OCI-LY1 (cell line): ENCODE data around the gene ARHGAP8.

Source experiments
- H2AFZ ChIP-seq: fragments of 200-600 bp; sonication (generic), shearing (Covaris generic); 2 replicates; pipeline ENCODE4 v1.6.0; 2014; ENCODE audit warnings: antibody characterized with exemption, mild to moderate bottlenecking, low read length
- H3F3A ChIP-seq: fragments of 200-600 bp; sonication (generic), shearing (Covaris generic); 2 replicates; pipeline ENCODE4 v1.6.0; 2014; ENCODE audit warnings: mild to moderate bottlenecking, antibody characterized with exemption, low read length, moderate library complexity; ENCODE audit not compliant: insufficient read depth
- H3K27ac ChIP-seq: fragments of 200-600 bp; sonication (generic); 2 replicates; pipeline ENCODE4 v1.5.1; 2014; ENCODE audit warnings: low read length, mixed run types, mild to moderate bottlenecking, low read depth; ENCODE audit not compliant: poor library complexity, severe bottlenecking
- H3K27me3 ChIP-seq: fragments of 200-600 bp; sonication (generic); 2 replicates; pipeline ENCODE4 v1.6.0; 2014; ENCODE audit warnings: antibody characterized with exemption, mild to moderate bottlenecking, low read length, moderate library complexity; ENCODE audit not compliant: insufficient read depth
- H3K36me3 ChIP-seq: fragments of 200-600 bp; sonication (generic); 2 replicates; pipeline ENCODE4 v1.6.1; 2014; ENCODE audit warnings: mild to moderate bottlenecking, antibody characterized with exemption, low read length, moderate library complexity, mixed read lengths; ENCODE audit not compliant: insufficient read depth
- H3K4me1 ChIP-seq: fragments of 200-600 bp; sonication (generic); 2 replicates; pipeline ENCODE4 v1.5.1; 2014; ENCODE audit warnings: mild to moderate bottlenecking, low read length, moderate library complexity; ENCODE audit not compliant: insufficient read depth, severe bottlenecking
- H3K4me2 ChIP-seq: fragments of 200-600 bp; sonication (generic), shearing (Covaris generic); 2 replicates; pipeline ENCODE4 v1.6.1; 2014; ENCODE audit warnings: low read length
- H3K4me3 ChIP-seq: fragments of 200-600 bp; sonication (generic); 2 replicates; pipeline ENCODE4 v1.5.1; 2014; ENCODE audit warnings: low read length, low read depth, mild to moderate bottlenecking, mixed read lengths; ENCODE audit not compliant: poor library complexity, severe bottlenecking
- H3K79me2 ChIP-seq: fragments of 200-600 bp; shearing (Covaris generic); 2 replicates; pipeline ENCODE4 v1.6.1; 2016; ENCODE audit warnings: mixed run types, low read length, mixed read lengths; ENCODE audit not compliant: insufficient read depth
- H3K9ac ChIP-seq: fragments of 200-600 bp; sonication (generic), shearing (Covaris generic); 2 replicates; pipeline ENCODE4 v1.6.1; 2014; ENCODE audit warnings: mild to moderate bottlenecking, low read length, mixed read lengths
- H3K9me2 ChIP-seq: fragments of 200-600 bp; sonication (generic), shearing (Covaris generic); 2 replicates; pipeline ENCODE4 v1.6.1; 2014; ENCODE audit warnings: low read depth, mild to moderate bottlenecking, low read length, mixed read lengths
- H3K9me3 ChIP-seq: fragments of 200-600 bp; shearing (Covaris generic); 2 replicates; pipeline ENCODE4 v1.6.1; 2014; ENCODE audit warnings: low read length, mixed read lengths
- H4K20me1 ChIP-seq: fragments of 200-600 bp; sonication (generic), shearing (Covaris generic); 2 replicates; pipeline ENCODE4 v1.6.0; 2016; ENCODE audit warnings: mild to moderate bottlenecking, low read length; ENCODE audit not compliant: insufficient read depth
- EZH2 ChIP-seq: fragments of 200-600 bp; sonication (generic), shearing (Covaris generic); IDR thresholded peaks from 2 replicates; pipeline ENCODE4 v1.8.0; 2017; ENCODE audit warnings: borderline replicate concordance, mixed run types, mild to moderate bottlenecking, antibody characterized with exemption, low read length, moderate library complexity, mixed read lengths
- TF ChIP-seq, protein P1 (sequence below): fragments of 200-600 bp; sonication (generic), shearing (Covaris generic); IDR thresholded peaks from 2 replicates; pipeline ENCODE4 v1.5.1; 2017; ENCODE audit warnings: mild to moderate bottlenecking, antibody characterized with exemption, low read length, moderate library complexity, mixed read lengths

The ARHGAP8 gene

DNA sequence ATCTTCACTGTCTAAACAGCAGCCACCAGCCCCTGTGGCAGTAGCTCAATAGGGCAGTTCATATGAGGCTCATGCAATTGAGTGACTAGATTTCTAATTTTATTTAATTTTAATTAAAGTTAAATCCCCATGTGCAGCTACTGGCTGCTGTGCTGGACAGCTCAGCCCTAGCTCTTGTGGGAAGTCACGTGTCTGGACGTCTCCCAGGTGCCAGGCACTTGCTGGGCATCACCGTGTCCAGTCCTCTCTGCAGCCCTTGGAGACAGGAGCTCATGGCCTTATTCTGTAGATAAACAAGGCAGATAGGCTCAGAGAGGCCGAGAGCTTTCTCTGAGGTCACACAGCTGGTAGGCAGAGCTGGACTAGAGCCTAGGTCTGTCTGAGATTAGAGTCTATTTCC, 95.0 kb downstream of the ARHGAP8 start:
- no peak overlapping the region for H3K9ac ChIP-seq
- H3K27ac ChIP-seq: no peak overlapping the region
- no peak for TF ChIP-seq EZH2
- TF ChIP-seq, protein P1, sequence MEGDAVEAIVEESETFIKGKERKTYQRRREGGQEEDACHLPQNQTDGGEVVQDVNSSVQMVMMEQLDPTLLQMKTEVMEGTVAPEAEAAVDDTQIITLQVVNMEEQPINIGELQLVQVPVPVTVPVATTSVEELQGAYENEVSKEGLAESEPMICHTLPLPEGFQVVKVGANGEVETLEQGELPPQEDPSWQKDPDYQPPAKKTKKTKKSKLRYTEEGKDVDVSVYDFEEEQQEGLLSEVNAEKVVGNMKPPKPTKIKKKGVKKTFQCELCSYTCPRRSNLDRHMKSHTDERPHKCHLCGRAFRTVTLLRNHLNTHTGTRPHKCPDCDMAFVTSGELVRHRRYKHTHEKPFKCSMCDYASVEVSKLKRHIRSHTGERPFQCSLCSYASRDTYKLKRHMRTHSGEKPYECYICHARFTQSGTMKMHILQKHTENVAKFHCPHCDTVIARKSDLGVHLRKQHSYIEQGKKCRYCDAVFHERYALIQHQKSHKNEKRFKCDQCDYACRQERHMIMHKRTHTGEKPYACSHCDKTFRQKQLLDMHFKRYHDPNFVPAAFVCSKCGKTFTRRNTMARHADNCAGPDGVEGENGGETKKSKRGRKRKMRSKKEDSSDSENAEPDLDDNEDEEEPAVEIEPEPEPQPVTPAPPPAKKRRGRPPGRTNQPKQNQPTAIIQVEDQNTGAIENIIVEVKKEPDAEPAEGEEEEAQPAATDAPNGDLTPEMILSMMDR: no peak
- no peaks in the 10 kb centered on the region for H3K36me3 ChIP-seq
- H3K9me3 ChIP-seq: no peaks in the 10 kb centered on the region
- no peak overlapping the region for H2AFZ ChIP-seq
- H3K79me2 ChIP-seq: no peaks in the 10 kb centered on the region
- no peaks in the 10 kb centered on the region for H3K9me2 ChIP-seq
- H3K27me3 ChIP-seq: peaks cover 3% of the 10 kb centered on the region; the same call in 1 of the 2 replicates
- H3K4me3 ChIP-seq: no peak overlapping the region
- H3K4me2 ChIP-seq: no peak overlapping the region
- H3K4me1 ChIP-seq: no peaks in the 10 kb centered on the region
- no peaks in the 10 kb centered on the region for H3F3A ChIP-seq
- H4K20me1 ChIP-seq: no peaks in the 10 kb centered on the region

DNA sequence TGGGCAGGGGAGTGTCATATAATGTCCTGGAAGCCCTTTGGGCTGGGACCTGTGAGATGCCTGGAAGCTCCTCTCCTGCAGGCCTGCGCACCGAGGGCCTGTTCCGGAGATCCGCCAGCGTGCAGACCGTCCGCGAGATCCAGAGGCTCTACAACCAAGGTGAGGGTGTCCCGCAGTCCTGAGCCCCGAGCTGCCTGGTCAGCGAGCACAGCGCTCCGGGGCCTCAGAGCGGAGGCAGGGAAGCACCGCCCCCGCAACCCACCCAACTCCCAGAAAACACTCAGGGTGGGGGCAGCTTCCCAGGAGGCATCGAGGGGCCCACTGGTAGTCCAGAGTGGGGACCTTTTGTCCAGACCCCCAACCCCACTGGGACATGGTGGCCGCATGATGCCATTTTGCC, 95.5 kb downstream of the ARHGAP8 start:
- Histone ChIP-seq H3K4me2 (no peak overlapping the region), H3K27ac (no peak overlapping the region), H3K9ac (no peak overlapping the region), H3K79me2 (no peaks in the 10 kb centered on the region), H3K4me1 (no peaks in the 10 kb centered on the region), H3F3A (no peaks in the 10 kb centered on the region), H3K9me3 (no peaks in the 10 kb centered on the region), H3K4me3 (no peak overlapping the region), H3K9me2 (no peaks in the 10 kb centered on the region), H3K36me3 (no peaks in the 10 kb centered on the region), H4K20me1 (no peaks in the 10 kb centered on the region), H2AFZ (no peak overlapping the region), H3K27me3 (peaks cover 3% of the 10 kb centered on the region; the same call in 1 of the 2 replicates)
- no peak for TF ChIP-seq EZH2
- TF ChIP-seq, protein P1: no peak

DNA sequence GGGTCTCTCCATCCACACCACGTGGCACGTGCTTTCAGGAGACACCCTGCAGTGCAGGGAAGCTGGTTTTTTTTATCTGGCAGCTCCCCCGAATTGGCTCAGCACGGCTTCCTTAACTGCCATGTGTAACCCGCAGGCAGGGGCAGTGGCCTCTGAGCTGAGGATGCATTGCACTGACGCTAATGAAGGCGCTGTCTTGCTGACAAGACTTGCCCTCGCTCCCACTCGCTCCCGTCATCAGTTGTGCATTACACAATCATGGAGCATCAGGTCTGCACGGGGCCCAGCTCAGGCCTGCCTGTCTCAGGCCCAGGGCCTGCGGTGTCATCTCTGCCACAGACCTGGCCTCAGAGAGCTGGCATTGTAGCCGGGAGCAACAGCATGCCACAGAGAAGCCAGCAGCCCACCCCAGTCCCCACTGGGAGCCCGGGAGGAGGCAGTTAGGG, 95.9 kb downstream of the ARHGAP8 start:
- Histone ChIP-seq H3F3A (no peaks in the 10 kb centered on the region), H3K9me2 (no peaks in the 10 kb centered on the region), H4K20me1 (no peaks in the 10 kb centered on the region), H3K27ac (no peak overlapping the region), H3K9me3 (no peaks in the 10 kb centered on the region), H3K4me3 (no peak overlapping the region), H3K9ac (no peak overlapping the region), H3K4me1 (no peaks in the 10 kb centered on the region), H3K36me3 (no peaks in the 10 kb centered on the region), H3K79me2 (no peaks in the 10 kb centered on the region), H3K27me3 (peaks cover 3% of the 10 kb centered on the region; the same call in 1 of the 2 replicates), H2AFZ (no peak overlapping the region), H3K4me2 (no peak overlapping the region)
- TF ChIP-seq, protein P1: no peak
- TF ChIP-seq EZH2: no peak
